CD14-positive monocyte (primary cell): ENCODE measurements around the gene EIF3K. TPM values are rescaled to one million over a fixed set of nuclear protein-coding genes. Genes with fewer than 3 reads are reported as not detected.
A peak's percentile ranks its signal among the peaks of the same experiment; 100 is the strongest.
"Not testable (repeated sequence)": the region's sequence is repeated elsewhere in the genome, so short reads cannot be mapped to it uniquely, and the experiment has no call there.

Experiments used
- DNase-seq, 3 donors: peaks; one replicate each; pipeline ENCODE4 v3.0.0-alpha.2; 2011 to 2022
- H2AFZ ChIP-seq: 2 replicates; pipeline ENCODE4 v1.6.0; 2012; ENCODE audit warnings: mild to moderate bottlenecking, low read depth, low read length, inconsistent platforms; ENCODE audit not compliant: insufficient read depth, poor library complexity, severe bottlenecking
- H3K27ac ChIP-seq, 2 donors: 1 replicate in 1 of 2; 2 replicates in 1 of 2; pipeline ENCODE4 v1.5.1; 2012 to 2013; ENCODE audit warnings: low read length in 2 of 2, control low read depth in 1 of 2, inconsistent platforms in 1 of 2, low read depth in 1 of 2, mild to moderate bottlenecking in 1 of 2
- H3K27me3 ChIP-seq, 2 donors: one replicate each; pipeline versions ENCODE4 v1.6.0 to v1.6.1; 2011 to 2013; ENCODE audit warnings: low read length in 2 of 2; ENCODE audit not compliant: control insufficient read depth in 2 of 2, insufficient read depth in 2 of 2
- H3K36me3 ChIP-seq, 2 donors: replicated peaks in 1 of 2; 1 replicate in 1 of 2; 2 replicates in 1 of 2; pipeline versions ENCODE4 v1.5.1 to v1.6.1; 2012 to 2013; ENCODE audit warnings: low read length in 2 of 2, control low read depth in 1 of 2, inconsistent platforms in 1 of 2, mild to moderate bottlenecking in 1 of 2; ENCODE audit not compliant: insufficient read depth in 2 of 2, control insufficient read depth in 1 of 2
- H3K4me1 ChIP-seq, 2 donors: 1 replicate in 1 of 2; 2 replicates in 1 of 2; pipeline versions ENCODE4 v1.5.1 to v1.6.1; 2012 to 2013; ENCODE audit warnings: low read length in 2 of 2, control low read depth in 1 of 2, inconsistent platforms in 1 of 2, mild to moderate bottlenecking in 1 of 2, moderate library complexity in 1 of 2; ENCODE audit not compliant: insufficient read depth in 2 of 2, control insufficient read depth in 1 of 2
- H3K4me2 ChIP-seq: replicated peaks from 2 replicates; pipeline ENCODE3; 2012; ENCODE audit warnings: low read length, moderate library complexity, mild to moderate bottlenecking; ENCODE audit not compliant: poor library complexity, severe bottlenecking; ENCODE audit errors: extremely low read depth
- H3K4me3 ChIP-seq, 3 experiments: fragments of 200-600 bp in 1 of 3; sonication (generic) in 1 of 3; replicated peaks in 1 of 3; 1 replicate in 2 of 3; 2 replicates in 1 of 3; pipeline ENCODE4 v1.5.1; 2011 to 2013; ENCODE audit warnings: low read length in 3 of 3, mild to moderate bottlenecking in 3 of 3, control low read depth in 2 of 3, low read depth in 2 of 3, inconsistent platforms in 1 of 3, moderate library complexity in 1 of 3
- H3K79me2 ChIP-seq: 2 replicates; pipeline ENCODE4 v1.6.0; 2012; ENCODE audit warnings: mild to moderate bottlenecking, control low read depth, inconsistent platforms, low read length, moderate library complexity; ENCODE audit not compliant: insufficient read depth
- H3K9ac ChIP-seq: 2 replicates; pipeline ENCODE4 v1.6.0; 2017; ENCODE audit warnings: low read length, mild to moderate bottlenecking; ENCODE audit not compliant: insufficient read depth, poor library complexity, severe bottlenecking
- H3K9me3 ChIP-seq, 2 donors: replicated peaks in 1 of 2; 1 replicate in 1 of 2; 2 replicates in 1 of 2; pipeline versions ENCODE4 v1.5.1 to v1.6.1; 2012 to 2013; ENCODE audit warnings: low read length in 2 of 2, control low read depth in 1 of 2; ENCODE audit not compliant: control insufficient read depth in 1 of 2, insufficient read depth in 1 of 2
- H4K20me1 ChIP-seq: 2 replicates; pipeline ENCODE4 v1.6.0; 2012; ENCODE audit warnings: mild to moderate bottlenecking, low read length, control low read depth, moderate library complexity; ENCODE audit not compliant: insufficient read depth
- H3K27ac Mint-ChIP-seq, 7 donors: one replicate each; pipeline ENCODE4 v1.8.0; 2020; ENCODE audit warnings: mild to moderate bottlenecking in 7 of 7, mixed read lengths in 7 of 7, moderate library complexity in 6 of 7, inconsistent platforms in 2 of 7
- H3K27me3 Mint-ChIP-seq, 3 donors: one replicate each; pipeline ENCODE4 v1.8.0; 2021 to 2022; ENCODE audit warnings: low read depth in 3 of 3, mild to moderate bottlenecking in 3 of 3, mixed read lengths in 3 of 3, moderate library complexity in 3 of 3, inconsistent platforms in 1 of 3
- H3K36me3 Mint-ChIP-seq, 2 donors: one replicate each; pipeline ENCODE4 v1.8.0; 2020; ENCODE audit warnings: mixed read lengths in 2 of 2, inconsistent platforms in 1 of 2, mild to moderate bottlenecking in 1 of 2
- H3K4me1 Mint-ChIP-seq: one replicate; pipeline ENCODE4 v1.8.0; 2020; ENCODE audit warnings: mild to moderate bottlenecking, mixed read lengths
- H3K4me3 Mint-ChIP-seq, 2 donors: one replicate each; pipeline ENCODE4 v1.8.0; 2020; ENCODE audit warnings: mild to moderate bottlenecking in 2 of 2, mixed read lengths in 2 of 2, moderate library complexity in 1 of 2
- H3K9me3 Mint-ChIP-seq, 7 donors: one replicate each; pipeline ENCODE4 v1.8.0; 2020 to 2022; ENCODE audit warnings: mixed read lengths in 7 of 7, mild to moderate bottlenecking in 6 of 7, moderate library complexity in 6 of 7, inconsistent platforms in 2 of 7
- WGBS: methylation state at CpG from one replicate; pipeline ENCODE4 v1.1.5; 2013; ENCODE audit warnings: missing lambda C conversion rate; ENCODE audit not compliant: insufficient coverage; 5-methylcytosine and 5-hydroxymethylcytosine counted together
- intact Hi-C, 2 donors: fragments of 100-400 bp; cut with micrococcal nuclease; formaldehyde crosslinking; loops; one replicate each; pipeline versions ENCODE4 v1.15.0 to v1.15.1; 2023
- polyA plus RNA-seq, 3 donors: library from polyadenylated mRNA; depleted of rRNA in 1 of 3; unstranded in 2 of 3; stranded (reverse) in 1 of 3; fragments of 300-500 nt in 2 of 3; fragments of >200 nt in 1 of 3; fragmentation: Illumina TruSeq in 2 of 3; gene quantifications; 1 replicate in 2 of 3; 2 replicates in 1 of 3; pipeline ENCODE4 v1.2.3, GENCODE V29; 2012 to 2021
- TF ChIP-seq, protein P1 (sequence below): fragments of 200-600 bp; IDR thresholded peaks from one replicate; pipeline ENCODE4 v1.8.0; 2022; ENCODE audit warnings: antibody characterized with exemption, mild to moderate bottlenecking

The EIF3K gene
- polyA plus RNA-seq, 3 donors: 326 to 1,088 (median 381) TPM

DNA sequence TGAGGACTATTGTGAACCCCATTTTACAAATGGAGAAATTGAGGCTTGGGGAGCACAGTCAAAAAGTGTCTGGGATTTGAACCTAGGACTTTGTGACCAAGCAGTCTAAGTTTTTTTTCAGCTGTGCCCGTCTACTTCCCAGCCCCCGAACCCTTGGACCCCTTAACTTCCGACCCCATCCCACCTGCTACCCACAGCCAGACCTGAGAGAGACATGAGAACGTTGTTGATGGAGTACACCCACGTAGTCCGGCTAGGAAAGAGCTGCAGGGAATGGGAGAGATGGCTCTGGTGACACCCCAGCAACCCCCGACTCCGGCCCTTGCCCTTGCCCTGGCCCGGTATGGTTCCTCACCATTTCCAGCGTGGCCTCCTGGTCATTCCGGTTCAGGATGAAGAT lies 19.3 kb upstream of the EIF3K start:
- H3K4me1 Mint-ChIP-seq: no peaks in the 10 kb centered on the region
- Histone ChIP-seq H2AFZ (no peak overlapping the region), H3K27me3 (no peaks in the 10 kb centered on the region), H3K4me1 (no peaks in the 10 kb centered on the region), H3K4me3 (no peak overlapping the region), H3K36me3 (peaks cover 24 to 30% of the 10 kb centered on the region in 2 donors), H3K4me2 (no peak overlapping the region), H3K27ac (no peak overlapping the region), H3K9ac (no peak overlapping the region), H3K9me3 (no peaks in the 10 kb centered on the region), H4K20me1 (no peaks in the 10 kb centered on the region), H3K79me2 (no peaks in the 10 kb centered on the region)
- peaks cover 28 to 52% of the 10 kb centered on the region in 2 donors for H3K36me3 Mint-ChIP-seq
- TF ChIP-seq, protein P1, sequence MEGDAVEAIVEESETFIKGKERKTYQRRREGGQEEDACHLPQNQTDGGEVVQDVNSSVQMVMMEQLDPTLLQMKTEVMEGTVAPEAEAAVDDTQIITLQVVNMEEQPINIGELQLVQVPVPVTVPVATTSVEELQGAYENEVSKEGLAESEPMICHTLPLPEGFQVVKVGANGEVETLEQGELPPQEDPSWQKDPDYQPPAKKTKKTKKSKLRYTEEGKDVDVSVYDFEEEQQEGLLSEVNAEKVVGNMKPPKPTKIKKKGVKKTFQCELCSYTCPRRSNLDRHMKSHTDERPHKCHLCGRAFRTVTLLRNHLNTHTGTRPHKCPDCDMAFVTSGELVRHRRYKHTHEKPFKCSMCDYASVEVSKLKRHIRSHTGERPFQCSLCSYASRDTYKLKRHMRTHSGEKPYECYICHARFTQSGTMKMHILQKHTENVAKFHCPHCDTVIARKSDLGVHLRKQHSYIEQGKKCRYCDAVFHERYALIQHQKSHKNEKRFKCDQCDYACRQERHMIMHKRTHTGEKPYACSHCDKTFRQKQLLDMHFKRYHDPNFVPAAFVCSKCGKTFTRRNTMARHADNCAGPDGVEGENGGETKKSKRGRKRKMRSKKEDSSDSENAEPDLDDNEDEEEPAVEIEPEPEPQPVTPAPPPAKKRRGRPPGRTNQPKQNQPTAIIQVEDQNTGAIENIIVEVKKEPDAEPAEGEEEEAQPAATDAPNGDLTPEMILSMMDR: no peak
- DNase-seq: no peak
- H3K27ac Mint-ChIP-seq: peak overlapping the region in 3 of 7 donors; percentile 11 to 53 (median 23)
- peaks cover 0 to 1% (median 0%) of the 10 kb centered on the region in 3 donors for H3K27me3 Mint-ChIP-seq
- intact Hi-C loops: no loop called here
- 95% methylated on average over 10 of the region's 11 CpGs for WGBS
- H3K9me3 Mint-ChIP-seq: peaks cover 0 to 3% (median 0%) of the 10 kb centered on the region in 7 donors
- no peak overlapping the region for H3K4me3 Mint-ChIP-seq

DNA sequence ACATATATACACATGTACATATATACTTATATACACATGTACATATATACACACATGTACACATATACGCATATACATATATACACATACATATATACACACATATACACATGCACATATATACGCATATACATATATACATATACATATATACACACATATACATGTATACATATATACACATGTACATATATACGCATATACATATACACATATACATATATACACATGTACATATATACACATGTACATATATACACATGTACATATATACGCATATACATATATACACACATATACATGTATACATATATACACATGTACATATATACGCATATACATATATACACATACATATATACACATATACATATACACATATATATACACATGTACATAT lies 16.1 kb upstream of the EIF3K start:
- H3K27me3 Mint-ChIP-seq, intact Hi-C loops, H3K79me2 ChIP-seq, DNase-seq, H3K27me3 ChIP-seq, H2AFZ ChIP-seq, H3K4me2 ChIP-seq, H3K9me3 Mint-ChIP-seq, H3K27ac Mint-ChIP-seq, H3K9ac ChIP-seq, H3K4me3 ChIP-seq, H3K4me1 ChIP-seq, H3K4me3 Mint-ChIP-seq, H3K4me1 Mint-ChIP-seq, H3K27ac ChIP-seq, H3K9me3 ChIP-seq, H4K20me1 ChIP-seq: not testable (repeated sequence)
- no CpG with 5 or more reads among the region's 5 CpGs for WGBS
- H3K36me3 Mint-ChIP-seq: peaks cover 27 to 42% of the 10 kb centered on the region in 2 donors
- peaks cover 17 to 39% of the 10 kb centered on the region in 2 donors for H3K36me3 ChIP-seq
